Activated CD8-positive, alpha-beta memory T cell treated with anti-CD3 and anti-CD28 coated beads, Interleukin-2, amount 50 U/mL, for 48 hours (primary cell): ENCODE data around the gene CEP112.
"Not testable (repeated sequence)": the region's sequence is repeated elsewhere in the genome, so short reads cannot be mapped to it uniquely, and the experiment has no call there.

Source experiments
- DNase-seq: peaks from one replicate; pipeline ENCODE4 v3.0.0-alpha.2; 2020

The CEP112 gene

GRCh38 chr17:65867014-65867413 lies 324.9 kb downstream of the CEP112 start:
- DNase-seq = no peak

- no peak for DNase-seq
These were observed 326.1 kb downstream of the CEP112 start for GRCh38 chr17:65865715-65866425.

DNA sequence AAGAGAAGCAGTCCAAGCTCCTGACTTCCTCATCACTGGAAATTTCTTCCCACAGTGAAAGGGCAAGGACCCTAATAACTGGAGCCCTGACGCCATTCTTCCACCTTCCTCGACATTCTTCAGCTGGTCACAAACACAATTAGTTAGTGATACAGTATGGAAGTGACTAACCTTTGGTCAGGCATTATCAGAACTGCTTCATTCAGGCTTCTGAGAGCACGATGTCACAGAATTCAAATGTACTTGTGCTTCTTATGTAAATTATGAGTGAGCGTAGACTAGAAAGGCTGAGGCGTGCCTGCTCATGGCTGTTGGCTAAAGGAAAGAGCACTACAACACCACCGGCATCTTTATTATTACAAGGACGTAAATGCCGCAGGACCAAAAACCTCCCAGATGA lies 327.5 kb downstream of the CEP112 start:
- DNase-seq = no peak

DNA sequence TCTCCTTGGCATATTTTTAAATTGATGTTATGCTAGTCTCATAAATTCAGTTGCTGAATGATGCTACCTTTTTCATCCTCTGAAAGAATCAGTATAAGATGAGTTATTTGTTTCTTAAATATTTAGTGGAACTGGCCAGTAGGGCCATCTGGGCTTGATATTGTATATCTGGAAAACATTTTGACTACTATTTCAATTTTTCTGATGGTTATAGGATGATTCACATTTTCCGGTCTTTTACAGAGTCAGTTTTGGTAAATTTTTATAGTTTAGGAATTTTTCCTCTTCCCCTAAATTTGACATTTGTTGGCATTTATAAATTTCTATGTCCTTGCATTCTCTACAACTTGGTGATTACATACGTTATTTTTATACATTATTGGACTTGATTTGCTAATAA lies 334.2 kb downstream of the CEP112 start:
- no peak for DNase-seq

- DNase-seq = no peak
These were observed 335.1 kb downstream of the CEP112 start for GRCh38 chr17:65856865-65857264.

DNA sequence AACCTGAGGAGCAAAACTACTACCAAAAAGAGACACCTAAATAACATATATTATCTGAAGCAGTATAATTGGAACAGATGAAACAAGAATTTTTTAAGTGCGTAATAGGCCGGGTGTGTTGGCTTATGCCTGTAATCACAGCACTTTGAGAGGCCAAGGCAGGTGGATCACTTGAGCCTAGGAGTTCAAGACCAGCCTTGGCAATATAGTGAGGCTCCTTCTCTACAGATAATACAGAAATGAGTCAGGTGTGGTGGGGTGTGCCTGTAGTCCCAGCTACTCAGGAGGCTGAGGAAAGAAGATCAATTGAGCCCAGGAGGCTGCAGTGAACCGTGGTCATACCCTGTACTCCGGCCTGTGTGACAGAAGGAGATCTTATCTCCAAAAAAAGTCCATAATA lies 336.3 kb downstream of the CEP112 start:
- no peak for DNase-seq

GRCh38 chr17:65855245-65855644 lies 336.7 kb downstream of the CEP112 start:
- no peak for DNase-seq

- no peak for DNase-seq
These were observed 338.1 kb downstream of the CEP112 start for GRCh38 chr17:65853816-65854215.

DNA sequence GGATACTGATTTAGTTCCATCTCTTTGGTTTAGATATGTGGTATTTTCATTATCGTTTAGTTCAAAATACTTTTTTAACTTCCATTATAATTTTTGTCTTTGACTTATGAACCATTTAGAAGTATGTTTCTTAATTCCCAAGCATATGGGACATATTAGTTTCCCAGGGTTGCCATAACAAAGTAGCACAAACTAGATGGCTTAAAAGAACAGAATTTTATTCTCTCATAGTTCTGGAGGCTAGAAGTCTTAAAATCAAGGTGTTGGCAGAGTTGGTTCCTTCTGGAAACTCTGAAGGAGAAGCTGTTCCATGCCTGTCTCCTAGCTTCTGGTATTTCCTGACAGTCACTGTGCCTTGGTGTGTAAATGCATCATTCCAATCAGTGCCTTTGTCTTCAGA lies 339.0 kb downstream of the CEP112 start:
- no peak for DNase-seq

DNA sequence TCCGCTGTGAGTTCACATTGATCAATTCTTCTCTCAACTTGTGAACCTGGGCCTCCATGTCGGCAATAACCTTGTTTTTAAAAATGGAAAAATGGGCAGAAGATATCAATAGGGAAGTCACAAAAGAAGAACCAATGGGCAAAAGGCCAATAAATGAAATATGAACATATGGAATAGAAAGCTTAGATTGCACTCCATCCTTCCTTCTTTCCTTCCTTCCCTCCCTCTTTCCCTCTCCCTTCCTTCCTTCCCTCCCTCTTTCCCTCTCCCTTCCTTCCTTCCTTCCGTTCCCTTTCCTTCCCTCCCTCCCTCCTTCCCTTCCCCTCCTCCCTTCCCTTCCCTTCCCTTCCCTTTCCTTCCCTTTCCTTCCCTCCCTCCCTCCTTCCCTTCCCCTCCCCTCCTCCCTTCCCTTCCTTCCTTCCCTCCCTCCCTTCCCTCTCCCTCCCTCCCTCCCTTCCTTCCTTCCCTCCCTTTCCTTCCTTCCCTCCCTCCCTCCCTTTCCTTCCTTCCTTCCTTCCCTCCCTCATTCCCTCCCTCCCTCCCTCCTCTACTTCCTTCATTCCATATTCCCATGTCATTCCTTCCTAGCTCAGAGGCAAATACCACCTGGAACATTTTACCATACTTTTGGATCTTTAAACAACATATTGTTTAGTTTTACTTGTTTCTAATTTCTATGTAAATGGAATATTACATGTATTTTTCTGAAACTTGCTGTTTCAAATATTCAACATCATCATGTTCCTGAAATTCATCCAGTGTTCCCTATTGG lies 339.8 kb downstream of the CEP112 start:
- DNase-seq = no peak

DNA sequence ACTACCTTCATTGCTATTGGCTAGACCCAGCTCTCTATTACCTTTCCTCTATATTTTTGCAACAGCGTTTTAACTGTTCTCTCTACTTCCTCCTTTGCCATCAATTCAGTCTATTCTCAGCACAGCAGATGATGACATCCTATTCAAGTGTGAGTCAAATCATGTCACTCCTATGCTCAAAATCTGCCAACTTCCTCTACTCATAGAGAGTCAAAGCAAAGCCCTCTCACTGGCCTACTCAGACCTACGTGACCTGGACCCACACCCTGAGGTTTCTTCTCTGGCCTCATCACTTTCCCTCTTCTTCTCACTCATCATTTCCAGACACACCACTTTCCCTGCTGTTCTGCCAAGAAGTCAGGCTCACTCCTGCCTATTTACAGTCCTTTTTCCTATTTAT lies 341.4 kb downstream of the CEP112 start:
- no peak for DNase-seq

DNA sequence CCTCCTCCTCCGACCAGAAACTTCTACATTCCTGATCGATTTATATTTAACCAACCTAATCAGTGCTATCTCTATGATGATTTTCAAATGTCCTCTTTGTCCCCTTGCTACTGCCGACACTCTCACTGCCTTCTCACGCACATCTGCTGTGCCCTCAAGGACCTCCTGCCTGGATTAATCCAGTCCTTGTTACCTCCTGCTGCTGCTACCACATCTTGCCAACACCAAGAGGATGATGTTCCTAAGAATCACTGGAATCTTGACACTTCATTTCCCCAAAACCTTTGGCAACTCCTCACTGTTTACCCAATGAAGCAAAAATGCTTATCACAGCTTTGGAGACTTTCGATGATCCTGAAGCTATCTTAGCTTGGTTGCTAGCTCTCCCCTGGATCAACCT lies 343.2 kb downstream of the CEP112 start:
- DNase-seq = no peak

GRCh38 chr17:65841089-65841488 lies 350.8 kb downstream of the CEP112 start:
- DNase-seq = no peak

GRCh38 chr17:65837232-65837631 lies 354.7 kb downstream of the CEP112 start:
- DNase-seq = not testable (repeated sequence)

- no peak for DNase-seq
These were observed 358.7 kb downstream of the CEP112 start for GRCh38 chr17:65833214-65833613.

GRCh38 chr17:65830356-65830755 lies 361.6 kb downstream of the CEP112 start:
- DNase-seq = no peak

GRCh38 chr17:65826577-65826976 lies 365.4 kb downstream of the CEP112 start:
- DNase-seq = not testable (repeated sequence)

DNA sequence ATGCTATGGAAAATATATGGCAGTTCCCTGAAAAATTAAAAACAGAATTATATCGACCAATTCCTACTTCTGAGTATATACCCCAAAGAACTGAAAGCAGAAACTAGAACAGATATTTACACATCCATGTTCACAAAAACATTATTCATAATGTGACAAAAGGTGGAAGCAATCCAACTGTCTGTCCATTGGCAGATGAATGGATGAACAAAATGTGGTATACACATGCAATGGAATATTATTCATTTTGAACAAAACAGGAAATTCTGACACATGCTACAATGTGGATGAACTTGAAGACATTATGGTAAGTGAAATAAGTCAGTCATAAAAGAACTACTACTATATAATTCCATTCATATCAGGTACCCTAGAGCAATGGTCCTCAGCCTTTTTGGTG lies 367.0 kb downstream of the CEP112 start:
- no peak for DNase-seq

DNA sequence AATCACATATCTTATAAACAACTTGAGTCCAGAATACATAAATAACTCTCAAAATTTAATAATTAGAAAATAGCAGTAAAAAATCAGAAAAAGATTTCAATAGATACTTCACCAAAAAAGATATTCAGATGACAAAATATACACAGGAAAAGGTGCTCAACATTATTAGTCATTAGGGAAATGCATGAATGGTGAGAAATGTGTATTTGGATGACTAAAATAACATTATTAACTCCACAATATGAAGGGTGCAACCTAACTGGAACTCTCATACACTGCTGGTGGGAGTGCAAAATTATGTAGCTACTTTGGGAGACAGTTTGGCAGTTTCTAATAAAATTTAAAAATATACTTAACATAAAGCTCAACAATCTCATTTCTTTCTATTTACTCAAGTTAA lies 368.2 kb downstream of the CEP112 start:
- DNase-seq = no peak

DNA sequence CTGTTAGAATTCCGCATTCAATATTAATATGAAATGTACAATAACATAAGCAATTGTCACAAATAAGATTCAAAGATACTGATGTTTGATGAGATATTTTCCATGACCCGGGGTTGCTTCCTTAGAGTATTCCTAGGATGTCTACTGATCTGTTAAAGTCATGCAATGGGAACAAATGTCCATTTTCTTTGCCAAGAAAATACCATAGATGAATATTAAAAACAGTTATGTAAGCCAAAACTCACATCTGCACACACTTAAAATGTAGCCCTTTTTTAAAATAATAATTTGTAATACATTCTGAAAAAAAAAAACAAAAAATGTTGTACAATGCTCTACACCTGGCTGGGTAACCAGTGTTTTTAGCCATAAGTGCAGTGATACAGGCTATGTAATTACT lies 371.1 kb downstream of the CEP112 start:
- DNase-seq = no peak

GRCh38 chr17:65820306-65820705 lies 371.6 kb downstream of the CEP112 start:
- no peak for DNase-seq

- DNase-seq = no peak
These were observed 372.1 kb downstream of the CEP112 start for GRCh38 chr17:65819810-65820209.

DNA sequence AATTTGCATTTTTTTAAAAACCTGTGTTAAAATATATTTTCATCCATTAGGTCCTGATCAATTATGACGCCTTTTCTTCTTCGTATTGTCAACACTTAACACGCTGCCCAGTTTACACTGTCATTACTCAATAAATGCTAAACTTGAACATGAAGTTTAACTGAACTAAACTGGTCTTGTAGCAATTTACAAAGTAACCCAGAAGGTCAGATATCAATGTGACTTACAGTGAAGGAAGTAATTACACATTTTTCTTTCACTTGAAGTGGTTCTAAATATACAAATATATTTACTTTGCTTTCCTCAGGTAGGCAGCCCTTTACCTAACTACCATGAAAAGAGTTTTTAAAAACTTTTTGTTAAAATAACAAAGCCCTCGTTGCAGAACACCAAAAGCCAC lies 374.0 kb downstream of the CEP112 start:
- DNase-seq = no peak

- DNase-seq = no peak
These were observed 377.5 kb downstream of the CEP112 start for GRCh38 chr17:65814418-65814817.

- DNase-seq = no peak
These were observed 378.6 kb downstream of the CEP112 start for GRCh38 chr17:65813306-65813705.
